ENCODE measurements around the gene KRT6B.

DNA sequence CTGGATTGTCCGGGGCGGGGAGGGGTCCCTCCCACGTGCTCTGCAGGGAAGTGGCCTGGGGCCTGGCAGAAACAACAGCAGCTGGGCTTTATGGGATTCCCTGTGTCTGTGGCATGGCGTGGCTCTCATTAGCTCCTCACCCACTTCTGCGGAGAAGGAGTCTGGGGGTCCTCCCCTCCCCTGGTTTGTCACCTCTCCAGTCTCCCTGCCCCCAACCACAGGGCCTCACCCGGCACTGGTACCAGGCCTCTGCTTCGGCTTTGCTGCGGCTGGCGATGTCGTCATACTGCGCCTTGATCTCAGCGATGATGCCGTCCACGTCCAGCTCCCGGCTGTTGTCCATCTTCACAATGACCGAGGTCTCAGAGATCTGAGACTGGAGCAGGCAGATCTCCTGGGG lies 52.2 kb downstream of the KRT6B start:
- TF ChIP-seq EP300 (IDR thresholded peaks at IDR 0.05; ENCODE audit: borderline replicate concordance) (no peak), CREB1 (IDR thresholded peaks at IDR 0.05; ENCODE audit: low read depth) (no peak), TAF1 (IDR thresholded peaks at IDR 0.05; ENCODE audit: low read depth) (no peak), RAD21 (IDR thresholded peaks at IDR 0.05; ENCODE audit: low read depth) (no peak), EGR1 (IDR thresholded peaks at IDR 0.05) (no peak), CEBPB (IDR thresholded peaks at IDR 0.05) (no peak), TCF12 (IDR thresholded peaks at IDR 0.05; ENCODE audit: low read depth) (no peak), YY1 (IDR thresholded peaks at IDR 0.05; ENCODE audit: low read depth) (no peak)
- TF ChIP-seq, protein P1, sequence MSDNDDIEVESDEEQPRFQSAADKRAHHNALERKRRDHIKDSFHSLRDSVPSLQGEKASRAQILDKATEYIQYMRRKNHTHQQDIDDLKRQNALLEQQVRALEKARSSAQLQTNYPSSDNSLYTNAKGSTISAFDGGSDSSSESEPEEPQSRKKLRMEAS (IDR thresholded peaks at IDR 0.05), result no peak
- TF ChIP-seq, protein P2, sequence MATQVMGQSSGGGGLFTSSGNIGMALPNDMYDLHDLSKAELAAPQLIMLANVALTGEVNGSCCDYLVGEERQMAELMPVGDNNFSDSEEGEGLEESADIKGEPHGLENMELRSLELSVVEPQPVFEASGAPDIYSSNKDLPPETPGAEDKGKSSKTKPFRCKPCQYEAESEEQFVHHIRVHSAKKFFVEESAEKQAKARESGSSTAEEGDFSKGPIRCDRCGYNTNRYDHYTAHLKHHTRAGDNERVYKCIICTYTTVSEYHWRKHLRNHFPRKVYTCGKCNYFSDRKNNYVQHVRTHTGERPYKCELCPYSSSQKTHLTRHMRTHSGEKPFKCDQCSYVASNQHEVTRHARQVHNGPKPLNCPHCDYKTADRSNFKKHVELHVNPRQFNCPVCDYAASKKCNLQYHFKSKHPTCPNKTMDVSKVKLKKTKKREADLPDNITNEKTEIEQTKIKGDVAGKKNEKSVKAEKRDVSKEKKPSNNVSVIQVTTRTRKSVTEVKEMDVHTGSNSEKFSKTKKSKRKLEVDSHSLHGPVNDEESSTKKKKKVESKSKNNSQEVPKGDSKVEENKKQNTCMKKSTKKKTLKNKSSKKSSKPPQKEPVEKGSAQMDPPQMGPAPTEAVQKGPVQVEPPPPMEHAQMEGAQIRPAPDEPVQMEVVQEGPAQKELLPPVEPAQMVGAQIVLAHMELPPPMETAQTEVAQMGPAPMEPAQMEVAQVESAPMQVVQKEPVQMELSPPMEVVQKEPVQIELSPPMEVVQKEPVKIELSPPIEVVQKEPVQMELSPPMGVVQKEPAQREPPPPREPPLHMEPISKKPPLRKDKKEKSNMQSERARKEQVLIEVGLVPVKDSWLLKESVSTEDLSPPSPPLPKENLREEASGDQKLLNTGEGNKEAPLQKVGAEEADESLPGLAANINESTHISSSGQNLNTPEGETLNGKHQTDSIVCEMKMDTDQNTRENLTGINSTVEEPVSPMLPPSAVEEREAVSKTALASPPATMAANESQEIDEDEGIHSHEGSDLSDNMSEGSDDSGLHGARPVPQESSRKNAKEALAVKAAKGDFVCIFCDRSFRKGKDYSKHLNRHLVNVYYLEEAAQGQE (IDR thresholded peaks at IDR 0.05; ENCODE audit: low read depth), result no peak
